DMS 273 (cell line): Measurements from ENCODE around the gene TBC1D3B.
A peak's percentile ranks its signal among the peaks of the same experiment; 100 is the strongest.
"Not testable (repeated sequence)": the region's sequence is repeated elsewhere in the genome, so short reads cannot be mapped to it uniquely, and the experiment has no call there.

Experiments
- DNase-seq: peaks from one replicate; lab custom pipeline; 2025; ENCODE audit not compliant: unreplicated experiment; lab: John Stamatoyannopoulos, UW

Gene TBC1D3B

GRCh38 chr17:36131421-36131820 lies 45.0 kb downstream of the TBC1D3B start:
- no peak for DNase-seq

GRCh38 chr17:36130346-36130745 lies 46.1 kb downstream of the TBC1D3B start:
- DNase-seq: no peak

- no peak for DNase-seq
Measured at GRCh38 chr17:36129616-36130015, 46.8 kb downstream of the TBC1D3B start.

GRCh38 chr17:36128411-36128978 lies 47.9 kb downstream of the TBC1D3B start:
- no peak for DNase-seq

- DNase-seq: no peak
Measured at GRCh38 chr17:36127911-36128310, 48.5 kb downstream of the TBC1D3B start.

GRCh38 chr17:36127199-36127893 lies 49.1 kb downstream of the TBC1D3B start:
- DNase-seq: no peak

- peak; percentile 23 for DNase-seq
Measured at GRCh38 chr17:36124879-36125824, 51.3 kb downstream of the TBC1D3B start.

- no peak for DNase-seq
Measured at GRCh38 chr17:36123431-36123830, 53.0 kb downstream of the TBC1D3B start.

GRCh38 chr17:36121099-36121498 lies 55.3 kb downstream of the TBC1D3B start:
- DNase-seq: not testable (repeated sequence)

- DNase-seq: no peak
Measured at GRCh38 chr17:36120221-36120620, 56.2 kb downstream of the TBC1D3B start.

- peak; percentile 13 for DNase-seq
Measured at GRCh38 chr17:36118477-36119353, 57.7 kb downstream of the TBC1D3B start.

- DNase-seq: no peak
Measured at GRCh38 chr17:36117505-36118382, 58.7 kb downstream of the TBC1D3B start.
